Measurements from ENCODE around the gene MAP1B. TPM values are rescaled to one million over a fixed set of nuclear protein-coding genes. Genes with fewer than 3 reads are reported as not detected.

The MAP1B gene
- total RNA-seq, 1 experiment from 2014 or later = 8.9 TPM

GRCh38 chr5:72114629-72115028, 7.4 kb downstream of the MAP1B start:
- RAD21 ChIA-PET (ENCODE audit: low non-redundant PET in 1 of 2, low total read pairs in 2 of 2, uncharacterized antibody in 2 of 2, unreplicated experiment in 2 of 2) = no interaction called here
- Histone ChIP-seq H3K9ac (ENCODE audit: low read length) (no peak overlapping the region), H3K27ac (ENCODE audit: low read depth, low read length) (no peak overlapping the region), H3K9me2 (ENCODE audit: insufficient read depth) (no peaks in the 10 kb centered on the region), H4K20me1 (ENCODE audit: insufficient read depth) (no peaks in the 10 kb centered on the region), H3K27me3 (ENCODE audit: insufficient read depth, low read length) (no peaks in the 10 kb centered on the region), H3K9me3 (ENCODE audit: control insufficient read depth in 1 of 2, insufficient read depth in 1 of 2, low read depth in 1 of 2, low read length in 2 of 2) (no peaks in the 10 kb centered on the region), H3K36me3 (ENCODE audit: control insufficient read depth in 1 of 2, insufficient read depth in 2 of 2, low read length in 2 of 2) (no peaks in the 10 kb centered on the region), H3K4me3 (replicated peaks in 1 of 2; ENCODE audit: low read depth in 1 of 2, low read length in 2 of 2) (no peak overlapping the region), H3K79me2 (ENCODE audit: insufficient read depth, low read length) (no peaks in the 10 kb centered on the region), H3K4me2 (ENCODE audit: low read length) (no peak overlapping the region), H2AFZ (ENCODE audit: low read depth, low read length, poor library complexity, severe bottlenecking) (no peak overlapping the region), H3K4me1 (ENCODE audit: control insufficient read depth in 1 of 2, insufficient read depth in 2 of 2, low read length in 2 of 2) (no peaks in the 10 kb centered on the region)
- intact Hi-C loops (cut with micrococcal nuclease) = no loop called here
- TF ChIP-seq ZBTB33 (IDR thresholded peaks at IDR 0.05; ENCODE audit: extremely low read depth, insufficient replicate concordance, low read length) (no peak), ZNF274 (IDR thresholded peaks at IDR 0.05; ENCODE audit: low read depth, low read length) (no peak), POLR2AphosphoS5 (IDR thresholded peaks at IDR 0.05; ENCODE audit: low read depth, low read length) (no peak), REST (IDR thresholded peaks at IDR 0.05; ENCODE audit: low read depth) (no peak)
- ATAC-seq (no peak), DNase-seq (ENCODE audit: low read depth, low spot score) (no peak)
- CTCF ChIA-PET = no interaction called here
- no TSS peak for BruUV-seq (replicated peaks)
- POLR2A ChIA-PET = no interaction called here
